ENCODE measurements around the gene ATP5IF1. TPM values are rescaled to one million over a fixed set of nuclear protein-coding genes. Genes with fewer than 3 reads are reported as not detected.

ATP5IF1 gene
- total RNA-seq, 1 experiment from 2014 or later, result 214 TPM

DNA sequence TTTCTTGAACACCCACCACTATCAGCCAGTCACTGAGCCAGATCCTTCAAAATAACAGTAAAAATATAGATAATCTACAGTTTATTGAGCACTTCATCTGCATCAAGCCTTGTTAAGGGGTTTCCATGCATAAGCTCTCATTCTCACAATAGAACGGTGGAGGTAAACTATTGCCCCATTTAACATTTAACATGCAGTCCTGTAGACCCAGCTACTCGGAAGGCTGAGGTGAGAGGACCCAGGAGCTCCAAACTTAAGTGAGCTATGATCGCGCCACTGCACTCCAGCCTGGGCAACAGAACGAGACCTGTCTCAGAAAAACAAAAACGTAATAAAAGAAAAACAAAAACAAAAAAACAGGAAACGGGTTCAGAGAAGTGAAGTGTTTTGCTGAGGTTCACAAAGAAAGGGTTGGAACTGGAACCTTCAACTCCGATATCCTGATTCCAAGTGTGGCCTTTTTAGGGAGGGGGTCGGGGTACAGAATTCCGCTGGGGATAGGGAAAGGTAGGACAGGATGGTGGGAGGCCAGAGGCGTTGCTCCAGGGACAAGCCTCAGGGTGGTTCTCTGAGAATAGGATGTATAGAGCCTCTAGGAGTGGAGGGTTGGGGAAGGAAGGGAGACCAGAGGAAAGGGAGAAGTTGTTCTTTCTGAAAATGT, 11.8 kb downstream of the ATP5IF1 start:
- TF ChIP-seq, protein P1, sequence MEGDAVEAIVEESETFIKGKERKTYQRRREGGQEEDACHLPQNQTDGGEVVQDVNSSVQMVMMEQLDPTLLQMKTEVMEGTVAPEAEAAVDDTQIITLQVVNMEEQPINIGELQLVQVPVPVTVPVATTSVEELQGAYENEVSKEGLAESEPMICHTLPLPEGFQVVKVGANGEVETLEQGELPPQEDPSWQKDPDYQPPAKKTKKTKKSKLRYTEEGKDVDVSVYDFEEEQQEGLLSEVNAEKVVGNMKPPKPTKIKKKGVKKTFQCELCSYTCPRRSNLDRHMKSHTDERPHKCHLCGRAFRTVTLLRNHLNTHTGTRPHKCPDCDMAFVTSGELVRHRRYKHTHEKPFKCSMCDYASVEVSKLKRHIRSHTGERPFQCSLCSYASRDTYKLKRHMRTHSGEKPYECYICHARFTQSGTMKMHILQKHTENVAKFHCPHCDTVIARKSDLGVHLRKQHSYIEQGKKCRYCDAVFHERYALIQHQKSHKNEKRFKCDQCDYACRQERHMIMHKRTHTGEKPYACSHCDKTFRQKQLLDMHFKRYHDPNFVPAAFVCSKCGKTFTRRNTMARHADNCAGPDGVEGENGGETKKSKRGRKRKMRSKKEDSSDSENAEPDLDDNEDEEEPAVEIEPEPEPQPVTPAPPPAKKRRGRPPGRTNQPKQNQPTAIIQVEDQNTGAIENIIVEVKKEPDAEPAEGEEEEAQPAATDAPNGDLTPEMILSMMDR (IDR thresholded peaks at IDR 0.05; ENCODE audit: unreplicated experiment), result no peak
- POLR2A ChIA-PET, result interaction anchor here (0.6 to 12.1 kb wide), 32 partner anchors 12 to 629 kb away, joined by 3 to 362 read pairs (median 8); partner anchors contain the start of genes ATP5IF1, DNAJC8, EYA3 and GMEB1
- no peaks in the 10 kb centered on the region for H3K27me3 Mint-ChIP-seq (ENCODE audit: insufficient read depth, unreplicated experiment)
- no TSS peak for BruUV-seq (replicated peaks)
- H3K4me1 Mint-ChIP-seq (ENCODE audit: insufficient read depth, unreplicated experiment), result peaks cover 42% of the 10 kb centered on the region
- H3K9me3 Mint-ChIP-seq (ENCODE audit: unreplicated experiment), result no peaks in the 10 kb centered on the region
- intact Hi-C loops (cut with micrococcal nuclease), result loop anchor here (2.0 to 5.0 kb wide), 4 partner anchors 111 to 270 kb away; partner anchors contain the start of gene PHACTR4
- CTCF ChIA-PET, result interaction anchor here (0.5 to 4.2 kb wide), 30 partner anchors 10 to 466 kb away, joined by 3 to 46 read pairs (median 4); partner anchors contain the start of genes ATP5IF1 and SESN2
- peak overlapping the region; percentile 80 for H3K4me3 Mint-ChIP-seq (ENCODE audit: unreplicated experiment)
- H3K36me3 Mint-ChIP-seq (ENCODE audit: insufficient read depth, unreplicated experiment), result peaks cover 10% of the 10 kb centered on the region
- no peak for DNase-seq (ENCODE audit: unreplicated experiment)
- peak overlapping the region; percentile 91 for H3K27ac Mint-ChIP-seq (ENCODE audit: low read depth, unreplicated experiment)

DNA sequence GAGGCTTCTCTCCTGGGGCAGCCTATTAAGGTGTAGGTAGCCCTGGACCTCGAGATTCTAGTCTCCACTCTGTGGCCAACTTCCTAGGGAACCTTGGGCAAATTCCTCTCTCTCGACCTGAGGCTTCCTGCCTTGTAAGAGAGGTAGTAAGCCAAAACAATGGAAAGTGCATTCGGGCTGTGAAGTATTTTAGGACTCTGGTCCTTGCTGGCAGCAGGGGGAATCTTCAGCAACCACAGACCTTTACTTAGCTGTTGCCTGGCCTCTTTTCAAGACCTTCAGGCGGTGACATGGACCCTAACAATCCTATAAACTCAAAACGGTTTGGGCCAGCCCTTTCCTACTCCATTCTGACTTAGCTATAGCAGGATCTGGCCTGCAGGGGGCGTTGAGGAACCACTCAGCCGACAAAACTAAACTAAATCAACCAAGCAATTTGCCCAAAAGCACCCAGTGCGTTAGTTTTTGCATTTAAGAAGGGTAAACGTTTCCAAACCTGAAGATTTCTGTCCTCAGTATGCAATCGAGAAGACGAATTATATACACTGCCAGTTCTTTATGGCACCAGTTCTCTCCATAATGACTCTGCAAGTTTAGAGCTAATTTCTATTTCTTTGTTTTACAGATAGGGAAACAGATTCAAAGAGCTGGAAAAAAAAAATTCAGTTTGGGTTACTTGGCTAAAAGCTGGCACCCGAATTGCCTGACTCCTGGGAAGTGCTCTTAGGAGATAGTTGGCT, 12.5 kb downstream of the ATP5IF1 start:
- H3K27me3 Mint-ChIP-seq (ENCODE audit: insufficient read depth, unreplicated experiment), result no peaks in the 10 kb centered on the region
- H3K36me3 Mint-ChIP-seq (ENCODE audit: insufficient read depth, unreplicated experiment), result peaks cover 10% of the 10 kb centered on the region
- no peaks in the 10 kb centered on the region for H3K9me3 Mint-ChIP-seq (ENCODE audit: unreplicated experiment)
- peak overlapping the region; percentile 80 for H3K4me3 Mint-ChIP-seq (ENCODE audit: unreplicated experiment)
- peaks cover 42% of the 10 kb centered on the region for H3K4me1 Mint-ChIP-seq (ENCODE audit: insufficient read depth, unreplicated experiment)
- DNase-seq (ENCODE audit: unreplicated experiment), result peak; percentile 84
- BruUV-seq (replicated peaks), result no TSS peak
- TF ChIP-seq, protein P1 (IDR thresholded peaks at IDR 0.05; ENCODE audit: unreplicated experiment), result peak; percentile 81
- peak overlapping the region; percentile 84 for H3K27ac Mint-ChIP-seq (ENCODE audit: low read depth, unreplicated experiment)
- intact Hi-C loops (cut with micrococcal nuclease), result loop anchor here (1.0 to 5.0 kb wide), 5 partner anchors 11 to 269 kb away; partner anchors contain the start of genes PHACTR4 and SESN2
- CTCF ChIA-PET, result interaction anchor here (0.5 to 4.2 kb wide), 42 partner anchors 10 to 467 kb away, joined by 3 to 46 read pairs (median 4); partner anchors contain the start of genes ATP5IF1, MED18 and SESN2
- POLR2A ChIA-PET, result interaction anchor here (0.5 to 12.1 kb wide), 41 partner anchors 12 to 1550 kb away, joined by 3 to 362 read pairs (median 6); partner anchors contain the start of genes ATP5IF1, DNAJC8, EYA3 and GMEB1

DNA sequence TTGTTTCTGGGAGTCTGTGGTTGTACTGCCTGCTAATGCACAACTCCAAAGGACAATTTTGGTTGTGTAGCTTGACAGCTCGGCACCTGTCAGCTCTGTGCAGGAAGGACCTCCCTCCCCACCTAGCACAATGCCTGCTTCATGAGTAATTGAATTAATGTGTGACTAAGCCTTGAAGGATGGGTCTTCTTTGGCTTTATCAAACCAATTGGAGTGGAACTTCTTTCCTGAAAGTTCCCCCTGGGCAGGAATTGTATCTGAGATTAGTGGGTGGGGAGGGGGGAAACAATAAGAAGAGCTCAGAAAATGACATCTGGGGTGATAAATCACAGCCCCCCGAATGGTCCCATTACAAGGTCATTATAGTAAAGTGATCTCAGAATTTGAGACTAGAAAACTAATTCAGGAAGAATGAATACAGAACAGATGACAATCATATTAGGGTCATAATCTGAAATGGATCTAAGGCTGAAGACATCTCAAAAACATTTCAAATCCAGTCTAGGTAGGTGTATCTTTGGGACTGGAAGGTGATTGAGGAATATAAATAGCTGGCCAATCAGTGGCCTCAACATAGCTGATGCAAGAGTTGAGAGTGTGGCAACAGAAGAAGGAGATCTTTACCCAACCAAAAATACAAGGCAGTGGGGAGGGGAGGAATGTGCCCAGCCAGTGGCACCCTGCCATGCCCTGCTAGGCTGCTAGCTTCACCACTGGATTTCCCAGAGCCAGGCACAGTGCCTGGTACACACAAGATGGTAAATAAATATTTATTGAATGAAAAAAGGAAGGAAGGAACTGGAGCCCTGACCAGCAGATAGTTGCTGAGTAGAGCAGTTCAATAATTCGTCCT, 13.3 kb downstream of the ATP5IF1 start:
- peaks cover 10% of the 10 kb centered on the region for H3K36me3 Mint-ChIP-seq (ENCODE audit: insufficient read depth, unreplicated experiment)
- intact Hi-C loops (cut with micrococcal nuclease), result loop anchor here (1.0 to 5.0 kb wide), 5 partner anchors 10 to 268 kb away; partner anchors contain the start of genes PHACTR4 and SESN2
- ChIA-PET POLR2A (interaction anchor here (0.5 to 12.1 kb wide), 45 partner anchors 11 to 1551 kb away, joined by 3 to 362 read pairs (median 6); partner anchors contain the start of genes ATP5IF1, DNAJC8, EYA3 and GMEB1), CTCF (interaction anchor here (0.5 to 4.2 kb wide), 35 partner anchors 10 to 356 kb away, joined by 3 to 46 read pairs (median 5); partner anchors contain the start of genes MED18 and SESN2)
- H3K27ac Mint-ChIP-seq (ENCODE audit: low read depth, unreplicated experiment), result peak overlapping the region; percentile 84
- H3K9me3 Mint-ChIP-seq (ENCODE audit: unreplicated experiment), result no peaks in the 10 kb centered on the region
- H3K4me3 Mint-ChIP-seq (ENCODE audit: unreplicated experiment), result peak overlapping the region; percentile 47
- no peaks in the 10 kb centered on the region for H3K27me3 Mint-ChIP-seq (ENCODE audit: insufficient read depth, unreplicated experiment)
- DNase-seq (ENCODE audit: unreplicated experiment), result peak; percentile 97
- H3K4me1 Mint-ChIP-seq (ENCODE audit: insufficient read depth, unreplicated experiment), result peaks cover 35% of the 10 kb centered on the region
- TF ChIP-seq, protein P1 (IDR thresholded peaks at IDR 0.05; ENCODE audit: unreplicated experiment), result no peak
- BruUV-seq (replicated peaks), result TSS peak; percentile 62
